ENCODE data around the gene MRTO4. TPM values are rescaled to one million over a fixed set of nuclear protein-coding genes. Genes with fewer than 3 reads are reported as not detected.

The MRTO4 gene
- total and polyA plus RNA-seq, 9 of the 15 experiments (the other 6 are each of a cell fraction or from before 2014, with no cell fraction given) = 62.0 to 173 (median 146) TPM

DNA sequence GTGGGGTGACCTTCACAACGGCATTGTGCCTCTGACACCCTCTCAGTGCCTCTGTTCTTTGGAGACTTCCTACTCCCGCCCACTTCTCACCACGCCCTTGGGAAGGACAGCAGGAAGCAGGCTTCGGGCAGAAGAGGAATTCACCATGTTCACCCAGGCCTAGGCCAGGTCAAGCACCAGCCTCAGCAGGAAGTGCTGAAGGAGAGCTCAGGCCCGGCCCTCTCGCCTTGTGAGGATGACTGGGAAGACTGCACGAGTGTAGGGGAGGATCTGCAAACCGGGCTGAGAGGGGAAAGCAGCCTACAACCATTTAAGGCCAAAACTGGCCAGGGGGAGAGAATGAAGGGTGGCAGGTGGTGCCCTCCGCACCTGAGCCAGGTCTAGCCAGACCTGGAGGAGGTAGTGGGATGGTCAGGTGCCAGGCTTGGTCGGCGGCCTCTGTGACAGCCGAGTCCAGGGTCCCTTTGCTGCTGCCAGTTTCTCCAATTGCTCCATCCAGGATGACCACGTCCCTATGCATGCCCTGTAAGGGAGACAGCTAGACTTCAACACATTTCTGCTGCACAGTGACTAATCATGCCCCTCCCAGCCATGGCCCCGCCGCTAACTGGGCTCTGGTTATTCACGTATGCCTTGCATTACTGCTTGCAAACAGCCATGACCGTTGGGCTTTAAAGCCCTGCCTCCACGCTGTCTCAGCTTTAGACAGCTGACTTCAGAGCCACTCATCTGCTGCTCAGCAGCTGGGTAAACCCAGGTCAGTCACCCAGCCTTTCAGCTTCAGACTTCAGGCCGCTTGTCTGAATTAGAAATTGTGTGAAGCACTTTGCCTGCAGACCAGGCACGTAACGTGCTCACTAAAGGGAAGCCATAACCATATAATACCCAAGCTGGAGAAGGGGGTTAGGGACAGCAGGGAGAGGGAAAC is 8.9 kb downstream of the MRTO4 start (continued):
- peak in 1 of 3 experiments; percentile 12 for TF ChIP-seq YY1 (IDR thresholded peaks at IDR 0.05; ENCODE audit: borderline replicate concordance in 1 of 3, control insufficient read depth in 1 of 3, extremely low read depth in 1 of 3, insufficient read depth in 3 of 3, insufficient read length in 1 of 3, insufficient replicate concordance in 2 of 3, low read depth in 1 of 3, low read length in 2 of 3)
- TF ChIP-seq MBD1 (CRISPR knock-in tag; IDR thresholded peaks at IDR 0.05) = no peak
- no peak for TF ChIP-seq HMG20A (CRISPR knock-in tag; conservative IDR thresholded peaks at IDR 0.05)
- TF ChIP-seq GMEB1 (CRISPR knock-in tag; IDR thresholded peaks at IDR 0.05) = no peak
- TF ChIP-seq, protein P1, sequence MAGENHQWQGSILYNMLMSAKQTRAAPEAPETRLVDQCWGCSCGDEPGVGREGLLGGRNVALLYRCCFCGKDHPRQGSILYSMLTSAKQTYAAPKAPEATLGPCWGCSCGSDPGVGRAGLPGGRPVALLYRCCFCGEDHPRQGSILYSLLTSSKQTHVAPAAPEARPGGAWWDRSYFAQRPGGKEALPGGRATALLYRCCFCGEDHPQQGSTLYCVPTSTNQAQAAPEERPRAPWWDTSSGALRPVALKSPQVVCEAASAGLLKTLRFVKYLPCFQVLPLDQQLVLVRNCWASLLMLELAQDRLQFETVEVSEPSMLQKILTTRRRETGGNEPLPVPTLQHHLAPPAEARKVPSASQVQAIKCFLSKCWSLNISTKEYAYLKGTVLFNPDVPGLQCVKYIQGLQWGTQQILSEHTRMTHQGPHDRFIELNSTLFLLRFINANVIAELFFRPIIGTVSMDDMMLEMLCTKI (IDR thresholded peaks at IDR 0.05; ENCODE audit: partially characterized antibody) = no peak
- no peak for TF ChIP-seq JUND (IDR thresholded peaks at IDR 0.05; ENCODE audit: borderline replicate concordance, low read depth, low read length)
- TF ChIP-seq JUND (tag; IDR thresholded peaks at IDR 0.05; ENCODE audit: borderline replicate concordance, low read depth, low read length) = no peak
- no peak for TF ChIP-seq TOE1 (IDR thresholded peaks at IDR 0.05; ENCODE audit: borderline replicate concordance)
- no peak for TF ChIP-seq TOE1 (CRISPR knock-in tag; IDR thresholded peaks at IDR 0.05; ENCODE audit: borderline replicate concordance, low read depth)
- no peak for TF ChIP-seq CBX5 (IDR thresholded peaks at IDR 0.05; ENCODE audit: borderline replicate concordance, low read depth)
- no peak for TF ChIP-seq ZC3H4 (CRISPR knock-in tag; IDR thresholded peaks at IDR 0.05; ENCODE audit: borderline replicate concordance)
- TF ChIP-seq TAL1 (IDR thresholded peaks at IDR 0.05) = no peak
- TF ChIP-seq CTBP1 (IDR thresholded peaks at IDR 0.05; ENCODE audit: borderline replicate concordance) = no peak
- no peak for TF ChIP-seq ZNF436 (CRISPR knock-in tag; IDR thresholded peaks at IDR 0.05)
- no peak for TF ChIP-seq TGIF2 (CRISPR knock-in tag; IDR thresholded peaks at IDR 0.05)
- no peak for TF ChIP-seq FOXP1 (CRISPR knock-in tag; IDR thresholded peaks at IDR 0.05)

All from K562 (cell line).